IMR-90 (cell line): ENCODE data around the gene APOL5. TPM values are rescaled to one million over a fixed set of nuclear protein-coding genes. Genes with fewer than 3 reads are reported as not detected.
"Not testable (repeated sequence)": the region's sequence is repeated elsewhere in the genome, so short reads cannot be mapped to it uniquely, and the experiment has no call there.

ENCODE experiments used
- ATAC-seq: fragments of 200-7000 bp; cut with Tn5 transposase; 2 replicates; pipeline ENCODE4 v1.9.1; 2020; ENCODE audit warnings: low read depth, mild to moderate bottlenecking, moderate library complexity
- BruUV-seq: library from RNA; stranded (reverse); fragments of 400-500 nt; replicated peaks from 2 replicates; lab custom pipeline; 2021; lab: Mats Ljungman, UMichigan
- CTCF ChIA-PET: fragments of 300-600 bp; formaldehyde crosslinking; extraction: SDS; loops from one replicate; lab custom pipeline; 2021; ENCODE audit warnings: antibody characterized with exemption; lab: Yijun Ruan, JAX
- POLR2A ChIA-PET: fragments of 300-600 bp; sonication (Branson Sonifier 250); formaldehyde crosslinking; loops from one replicate; lab custom pipeline; 2022; ENCODE audit warnings: antibody characterized with exemption; ENCODE audit not compliant: unreplicated experiment; lab: Charles Lee
- DNase-seq: peaks from one replicate; pipeline ENCODE4 v3.0.0; 2013
- H2AFZ ChIP-seq: replicated peaks from 2 replicates; pipeline ENCODE3; 2013; ENCODE audit warnings: low read length, mild to moderate bottlenecking; ENCODE audit not compliant: poor library complexity
- H2AK5ac ChIP-seq: 2 replicates; pipeline ENCODE4 v1.6.1; 2013; ENCODE audit warnings: low read depth, low read length, inconsistent platforms
- H2AK9ac ChIP-seq: replicated peaks from 2 replicates; pipeline ENCODE3; 2013; ENCODE audit warnings: mild to moderate bottlenecking, low read depth, low read length, moderate library complexity; ENCODE audit not compliant: poor library complexity
- H2BK120ac ChIP-seq: 2 replicates; pipeline ENCODE4 v1.6.1; 2013; ENCODE audit warnings: low read depth, low read length, inconsistent platforms
- H2BK15ac ChIP-seq: 3 replicates; pipeline ENCODE4 v1.6.1; 2013; ENCODE audit warnings: low read depth, low read length, inconsistent platforms
- H2BK20ac ChIP-seq: 2 replicates; pipeline ENCODE4 v1.6.1; 2013; ENCODE audit warnings: low read depth, mild to moderate bottlenecking, inconsistent platforms, low read length, moderate library complexity
- H2BK5ac ChIP-seq: 2 replicates; pipeline ENCODE4 v1.6.1; 2013; ENCODE audit warnings: mild to moderate bottlenecking, low read depth, low read length, inconsistent platforms; ENCODE audit not compliant: poor library complexity, severe bottlenecking
- H3K14ac ChIP-seq: replicated peaks from 2 replicates; pipeline ENCODE4 v1.6.1; 2013; ENCODE audit warnings: low read depth, low read length, inconsistent platforms
- H3K18ac ChIP-seq: 2 replicates; pipeline ENCODE4 v1.6.1; 2013; ENCODE audit warnings: low read depth, low read length, control low read depth
- H3K23ac ChIP-seq: 2 replicates; pipeline ENCODE4 v1.6.1; 2013; ENCODE audit warnings: low read depth, low read length, inconsistent platforms
- H3K27ac ChIP-seq: 2 replicates; pipeline ENCODE4 v1.5.1; 2013; ENCODE audit warnings: mild to moderate bottlenecking, control low read depth, low read length; ENCODE audit not compliant: insufficient read depth
- H3K27me3 ChIP-seq: 2 replicates; pipeline ENCODE4 v1.6.1; 2013; ENCODE audit warnings: low read length; ENCODE audit not compliant: control insufficient read depth, insufficient read depth
- H3K36me3 ChIP-seq: 2 replicates; pipeline ENCODE4 v1.6.1; 2013; ENCODE audit warnings: low read length, mixed read lengths; ENCODE audit not compliant: control insufficient read depth, insufficient read depth
- H3K4ac ChIP-seq: 2 replicates; pipeline ENCODE4 v1.6.1; 2013; ENCODE audit warnings: low read depth, low read length, inconsistent platforms
- H3K4me1 ChIP-seq: 2 replicates; pipeline ENCODE4 v1.6.1; 2013; ENCODE audit warnings: low read length, mixed read lengths; ENCODE audit not compliant: control insufficient read depth, insufficient read depth
- H3K4me2 ChIP-seq: 2 replicates; pipeline ENCODE4 v1.6.1; 2013; ENCODE audit warnings: low read depth, mild to moderate bottlenecking, control low read depth, low read length, moderate library complexity
- H3K4me3 ChIP-seq: 2 replicates; pipeline ENCODE4 v1.5.1; 2013; ENCODE audit warnings: low read depth, mild to moderate bottlenecking, control low read depth, low read length, moderate library complexity; ENCODE audit not compliant: insufficient read depth
- H3K56ac ChIP-seq: 2 replicates; pipeline ENCODE4 v1.6.1; 2013; ENCODE audit warnings: low read length, inconsistent platforms; ENCODE audit not compliant: insufficient read depth; ENCODE audit errors: extremely low read depth
- H3K79me1 ChIP-seq, 2 experiments: 2 replicates each; pipeline ENCODE4 v1.6.1; 2013; ENCODE audit warnings: low read length in 2 of 2, inconsistent platforms in 1 of 2, low read depth in 1 of 2
- H3K9ac ChIP-seq: 2 replicates; pipeline ENCODE4 v1.6.1; 2013; ENCODE audit warnings: low read depth, low read length, control low read depth
- H3K9me1 ChIP-seq: 2 replicates; pipeline ENCODE4 v1.6.1; 2013; ENCODE audit warnings: low read length, inconsistent platforms; ENCODE audit not compliant: insufficient read depth
- H3K9me3 ChIP-seq: 2 replicates; pipeline ENCODE4 v1.6.1; 2013; ENCODE audit warnings: low read length; ENCODE audit not compliant: control insufficient read depth, insufficient read depth
- H4K20me1 ChIP-seq: 2 replicates; pipeline ENCODE4 v1.6.1; 2013; ENCODE audit warnings: low read length, inconsistent platforms; ENCODE audit not compliant: insufficient read depth
- H4K5ac ChIP-seq: 2 replicates; pipeline ENCODE4 v1.6.1; 2013; ENCODE audit warnings: mild to moderate bottlenecking, low read depth, low read length, control low read depth
- H4K8ac ChIP-seq, 2 experiments: 2 replicates each; pipeline ENCODE4 v1.6.1; 2013; ENCODE audit warnings: low read depth in 2 of 2, low read length in 2 of 2, control low read depth in 1 of 2, inconsistent platforms in 1 of 2
- H4K91ac ChIP-seq: 2 replicates; pipeline ENCODE4 v1.6.1; 2013; ENCODE audit warnings: low read depth, low read length, inconsistent platforms; ENCODE audit not compliant: insufficient read depth
- WGBS, 2 experiments: methylation state at CpG; one replicate each; pipeline versions ENCODE4 v1.1.5 to v1.1.7; 2013; ENCODE audit warnings: missing lambda C conversion rate in 2 of 2; ENCODE audit not compliant: insufficient read length in 1 of 2; ENCODE audit errors: extremely low coverage in 2 of 2; 5-methylcytosine and 5-hydroxymethylcytosine counted together
- dilution Hi-C: fragments of 300-500 bp; cut with HindIII; formaldehyde crosslinking; loops from one replicate; pipeline ENCODE4 v1.14.3; 2018; ENCODE audit warnings: low sequenced_read_pairs; ENCODE audit not compliant: unreplicated experiment
- in situ Hi-C: fragments of 300-500 bp; cut with MboI; formaldehyde crosslinking; loops from 3 replicates; pipeline ENCODE4 v1.14.3; 2019; ENCODE audit warnings: low sequenced_read_pairs, inconsistent platforms, mixed read lengths
- intact Hi-C: fragments of 100-400 bp; cut with micrococcal nuclease; formaldehyde crosslinking; loops from 2 replicates; pipeline ENCODE4 v1.10.0; 2022
- polyA plus RNA-seq, 3 experiments: library from polyadenylated mRNA; depleted of rRNA; stranded (reverse); fragments of >200 nt; gene quantifications; 2 replicates each; pipeline ENCODE4 v1.2.3, GENCODE V29; 2012; ENCODE audit warnings: low replicate concordance in 1 of 3
- total RNA-seq: library from RNA; depleted of rRNA; stranded (reverse); fragments of >200 nt; gene quantifications from 2 replicates; pipeline ENCODE4 v1.2.3, GENCODE V29; 2012

APOL5 gene
- total and polyA plus RNA-seq, 2 of the 4 experiments (the other 2 are of a cell fraction), result 0.15 to 0.18 TPM

DNA sequence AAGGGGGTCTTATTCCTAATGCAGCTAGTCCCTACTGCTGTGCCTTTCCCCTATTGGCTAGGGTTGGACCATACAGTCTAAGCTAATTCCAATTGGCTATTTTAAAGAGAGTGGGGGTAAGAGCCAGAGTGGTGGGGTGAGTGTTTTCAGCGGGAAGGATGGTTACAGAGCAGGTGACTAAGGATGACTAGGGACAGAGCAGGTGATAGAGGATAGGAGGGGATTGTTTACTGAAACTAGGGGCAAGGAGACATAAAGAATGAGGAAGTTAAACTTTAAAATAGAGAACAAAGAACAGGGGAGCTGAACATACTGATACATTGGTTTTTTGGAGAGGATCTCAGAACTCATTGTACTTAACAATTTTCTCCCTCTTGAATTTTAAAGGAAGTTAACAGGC is 41.6 kb upstream of the APOL5 start:
- H3K4me1 ChIP-seq, H2AK9ac ChIP-seq, intact Hi-C loops, H2BK120ac ChIP-seq, H3K79me1 ChIP-seq, H4K5ac ChIP-seq, H3K36me3 ChIP-seq, H3K4me2 ChIP-seq, H2BK15ac ChIP-seq, H4K8ac ChIP-seq, H3K18ac ChIP-seq, H3K56ac ChIP-seq, H3K9ac ChIP-seq, H3K23ac ChIP-seq, H3K14ac ChIP-seq, H3K27ac ChIP-seq, dilution Hi-C loops, POLR2A ChIA-PET, H3K4me3 ChIP-seq, ATAC-seq, H2AFZ ChIP-seq, H2BK20ac ChIP-seq, H2AK5ac ChIP-seq, H3K9me3 ChIP-seq, H3K9me1 ChIP-seq, H2BK5ac ChIP-seq, H3K27me3 ChIP-seq, BruUV-seq, H4K91ac ChIP-seq, DNase-seq, H4K20me1 ChIP-seq, H3K4ac ChIP-seq, in situ Hi-C loops: not testable (repeated sequence)
- no CpG with 5 or more reads among the region's 1 CpG for WGBS, 2 experiments
- CTCF ChIA-PET, result interaction anchor here (0.6 kb wide), 1 partner anchor 130 kb away, joined by 4 read pairs; no protein-coding TSS in a partner anchor
